Measurements from ENCODE around the gene CAMK2D. TPM values are rescaled to one million over a fixed set of nuclear protein-coding genes. Genes with fewer than 3 reads are reported as not detected.
A peak's percentile ranks its signal among the peaks of the same experiment; 100 is the strongest.

The CAMK2D gene
- total and polyA plus RNA-seq, 2 experiments from 2014 or later, result 4.9 to 14.6 TPM

- no peak overlapping the region for H3K4me3 ChIP-seq
- no peak overlapping the region for H3K4me3 Mint-ChIP-seq
- no peak for TF ChIP-seq EZH2 (IDR thresholded peaks at IDR 0.05; ENCODE audit: low read depth, unreplicated experiment)
- no peak for TF ChIP-seq JUNB (IDR thresholded peaks at IDR 0.05; ENCODE audit: unreplicated experiment)
- TF ChIP-seq ZNF114 (CRISPR knock-in tag; IDR thresholded peaks at IDR 0.05), result no peak
- TF ChIP-seq CTCF (conservative IDR thresholded peaks at IDR 0.05; ENCODE audit: low read depth in 2 of 2), result no peak
- no peak for TF ChIP-seq EZH2phosphoT487 (IDR thresholded peaks at IDR 0.05; ENCODE audit: unreplicated experiment)
- no peak for TF ChIP-seq POLR2AphosphoS5 (IDR thresholded peaks at IDR 0.05; ENCODE audit: low read depth)
- TF ChIP-seq STAT1 (IDR thresholded peaks at IDR 0.05; ENCODE audit: unreplicated experiment), result no peak
- no peak for TF ChIP-seq NANOG (IDR thresholded peaks at IDR 0.05; ENCODE audit: borderline replicate concordance)
- TF ChIP-seq ZNF331 (CRISPR knock-in tag; IDR thresholded peaks at IDR 0.05; ENCODE audit: low read depth), result no peak
- TF ChIP-seq CREB1 (CRISPR knock-in tag; IDR thresholded peaks at IDR 0.05; ENCODE audit: low read depth), result no peak
- TF ChIP-seq ETS1 (IDR thresholded peaks at IDR 0.05), result no peak
- TF ChIP-seq REST (IDR thresholded peaks at IDR 0.05; ENCODE audit: unreplicated experiment), result no peak
- no peak overlapping the region for H2AFZ ChIP-seq
- H3K27ac Mint-ChIP-seq, result no peak overlapping the region
- peak overlapping the region; percentile 48 for H3K4me2 ChIP-seq
- no peak for ATAC-seq
- H3K4me1 Mint-ChIP-seq, result peaks cover 43% of the 10 kb centered on the region
- H3K27me3 Mint-ChIP-seq (ENCODE audit: insufficient read depth, low read depth, poor library complexity), result no peaks in the 10 kb centered on the region
- H3K4me1 ChIP-seq (ENCODE audit: insufficient read depth), result peaks cover 40% of the 10 kb centered on the region
- H3K36me3 ChIP-seq (ENCODE audit: insufficient read depth), result no peaks in the 10 kb centered on the region
- peak overlapping the region; percentile 70; the same call in 1 of the 2 replicates for H3K27ac ChIP-seq (ENCODE audit: low read depth)
- H4K20me1 ChIP-seq (replicated peaks; ENCODE audit: insufficient read depth), result no peaks in the 10 kb centered on the region
- no peaks in the 10 kb centered on the region for H3K9me2 ChIP-seq (ENCODE audit: insufficient read depth)
- DNase-seq (ENCODE audit: low spot score), result no peak
- no peaks in the 10 kb centered on the region for H3F3A ChIP-seq (replicated peaks; ENCODE audit: low read depth)
- no peaks in the 10 kb centered on the region for H3K9me3 Mint-ChIP-seq
- H3K36me3 Mint-ChIP-seq (ENCODE audit: low read depth), result no peaks in the 10 kb centered on the region
- no peaks in the 10 kb centered on the region for H3K79me2 ChIP-seq (replicated peaks; ENCODE audit: insufficient read depth)
- H3K27me3 ChIP-seq (ENCODE audit: insufficient read depth), result no peaks in the 10 kb centered on the region
Observed at GRCh38 chr4:113452152-113452551, 309.4 kb downstream of the CAMK2D start.
